Liver (tissue), 3 donors: ENCODE measurements around the gene HACE1.

Experiments
- CTCF ChIP-seq: fragments of 150-350 bp; IDR thresholded peaks from 2 replicates; pipeline ENCODE4 v1.5.1; 2017; ENCODE audit warnings: improper control_type of control experiment, low read depth, low read length; ENCODE audit not compliant: missing input control
- HNF4A ChIP-seq, 2 donors: conservative IDR thresholded peaks; 2 replicates each; pipeline ENCODE4 v1.6.1; 2016; ENCODE audit warnings: antibody characterized with exemption in 2 of 2, mild to moderate bottlenecking in 2 of 2
- HNF4G ChIP-seq: IDR thresholded peaks from 2 replicates; pipeline ENCODE4 v1.6.1; 2016; ENCODE audit warnings: antibody characterized with exemption
- TAF1 ChIP-seq: conservative IDR thresholded peaks from 2 replicates; pipeline ENCODE4 v1.6.1; 2016; ENCODE audit warnings: antibody characterized with exemption, mild to moderate bottlenecking
- YY1 ChIP-seq: IDR thresholded peaks from 2 replicates; pipeline ENCODE4 v1.6.1; 2016; ENCODE audit warnings: antibody characterized with exemption, mild to moderate bottlenecking
- donor health status: healthy.
- donor health status: healthy.

- no peak for TF ChIP-seq HNF4G
- no peak for TF ChIP-seq CTCF
- TF ChIP-seq TAF1, result no peak
- no peak for TF ChIP-seq HNF4A (conservative IDR thresholded peaks at IDR 0.05)
- no peak for TF ChIP-seq YY1
These were observed 48.5 kb upstream of the HACE1 start for GRCh38 chr6:104908031-104908887.
